Stimulated activated CD8-positive, alpha-beta memory T cell treated with anti-CD3 and anti-CD28 coated beads, Interleukin-4, amount 100 ng/mL, for 1 hour (primary cell): ENCODE measurements around the gene ZRANB3.

Source experiments
- DNase-seq, 2 donors: peaks; one replicate each; pipeline ENCODE4 v3.0.0-alpha.2; 2020; ENCODE audit warnings: low read depth in 2 of 2, low spot score in 1 of 2

The ZRANB3 gene

DNA sequence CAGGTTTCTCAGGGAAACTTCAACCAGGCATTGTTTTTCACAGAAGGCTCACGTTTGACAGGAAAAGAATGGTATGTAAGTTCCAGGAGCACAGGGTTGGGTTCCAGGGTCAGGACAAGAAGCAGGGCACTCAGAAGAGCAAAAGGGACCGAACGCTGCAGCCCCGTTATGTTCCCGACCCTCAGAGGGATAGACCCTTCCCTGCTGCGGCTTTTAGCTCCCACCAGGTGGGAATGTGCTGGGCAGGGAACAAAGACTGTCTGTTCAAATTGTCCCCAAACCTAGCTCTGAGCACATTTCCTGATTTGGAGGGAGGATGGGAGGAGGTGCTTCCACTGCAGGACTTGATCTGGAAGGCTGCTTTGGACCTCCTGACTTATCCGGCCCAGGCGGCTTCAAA is 348.8 kb downstream of the ZRANB3 start:
- no peak for DNase-seq

DNA sequence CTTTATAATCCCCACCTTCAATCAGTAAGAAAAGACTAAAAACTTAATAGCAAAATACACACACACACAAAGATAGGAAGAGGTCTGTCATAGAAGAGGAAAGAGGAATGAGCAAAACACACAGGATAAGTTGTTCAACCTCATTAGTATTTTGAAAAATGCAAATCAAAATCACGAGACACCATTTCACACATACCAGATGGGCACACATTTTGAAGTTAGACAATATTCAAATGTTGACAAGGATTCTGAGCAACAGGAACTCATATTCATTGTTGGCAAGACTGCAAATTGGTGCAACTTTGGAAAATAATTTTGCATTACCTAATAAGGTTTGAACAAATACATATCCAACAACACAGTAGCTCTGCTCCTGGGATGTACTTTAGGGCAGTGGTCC is 351.3 kb downstream of the ZRANB3 start:
- no peak for DNase-seq

DNA sequence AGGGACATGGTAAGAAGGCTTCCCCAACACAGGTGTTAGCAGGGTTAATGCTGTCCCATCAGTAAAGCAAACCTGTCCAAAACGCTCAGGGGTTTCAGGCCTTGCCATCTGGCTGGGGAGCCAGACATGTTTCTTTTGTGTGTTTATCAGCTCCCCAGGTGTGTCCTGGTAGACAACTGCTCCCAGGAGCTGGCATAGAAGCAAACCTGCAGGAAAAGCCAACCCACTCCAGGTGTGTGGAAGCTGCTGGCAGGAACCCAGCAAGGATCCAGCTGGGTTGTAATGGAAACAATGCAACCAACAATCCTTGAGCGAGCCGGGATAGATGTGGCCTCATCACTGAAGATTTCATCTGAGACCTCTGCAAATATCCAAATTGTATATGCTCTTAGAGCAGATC is 355.8 kb downstream of the ZRANB3 start:
- DNase-seq = no peak

DNA sequence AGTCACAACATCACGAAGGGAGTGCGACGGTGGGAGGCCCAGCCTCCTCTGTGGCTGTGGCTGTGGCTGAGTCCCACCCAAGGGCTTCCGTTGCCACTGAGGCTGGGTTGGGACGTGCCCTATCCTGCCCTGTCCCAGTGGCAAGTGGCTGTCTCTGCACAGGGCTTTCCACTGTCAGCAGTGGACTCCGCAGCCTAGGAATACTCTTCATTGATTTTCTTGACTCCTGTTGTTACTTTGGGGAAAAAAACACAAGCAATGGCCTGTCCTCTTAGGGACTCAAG is 356.3 kb downstream of the ZRANB3 start:
- DNase-seq = no peak

DNA sequence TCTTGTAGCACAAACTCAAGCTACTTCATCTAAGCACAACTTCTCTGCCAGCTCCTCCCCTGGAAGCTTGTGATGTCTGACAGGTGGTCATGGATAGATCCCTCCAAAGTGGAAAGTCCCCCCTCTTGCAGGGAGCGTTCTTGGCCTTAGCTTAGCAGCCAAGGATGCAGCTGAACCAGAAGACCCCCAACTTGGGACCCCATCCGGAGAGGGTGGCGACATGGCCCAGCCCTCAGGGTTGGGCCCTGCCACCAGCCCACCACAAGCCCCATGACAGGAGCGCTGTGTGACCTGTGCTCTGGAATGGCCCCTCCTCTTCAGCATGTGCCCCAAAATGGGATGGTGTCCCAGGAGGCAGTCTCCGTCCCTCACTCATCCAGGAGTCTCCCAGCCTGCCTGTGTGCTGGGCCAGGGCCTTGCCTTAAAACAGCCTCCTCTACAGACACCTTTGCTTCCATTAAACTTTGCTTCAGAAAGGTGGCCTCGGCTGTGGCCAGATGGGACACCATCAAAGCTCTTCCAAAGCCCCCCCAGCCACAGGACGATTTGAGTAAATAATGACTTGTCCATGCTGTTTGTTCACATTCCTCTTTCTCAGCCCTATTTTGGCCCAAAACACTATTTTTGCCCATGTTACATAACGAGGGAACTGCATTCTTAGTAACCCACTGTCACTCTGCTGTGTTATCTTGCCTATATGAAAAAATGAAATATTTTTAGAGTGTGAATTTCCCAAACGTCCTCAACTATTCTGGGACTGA is 356.8 kb downstream of the ZRANB3 start:
- DNase-seq = no peak

DNA sequence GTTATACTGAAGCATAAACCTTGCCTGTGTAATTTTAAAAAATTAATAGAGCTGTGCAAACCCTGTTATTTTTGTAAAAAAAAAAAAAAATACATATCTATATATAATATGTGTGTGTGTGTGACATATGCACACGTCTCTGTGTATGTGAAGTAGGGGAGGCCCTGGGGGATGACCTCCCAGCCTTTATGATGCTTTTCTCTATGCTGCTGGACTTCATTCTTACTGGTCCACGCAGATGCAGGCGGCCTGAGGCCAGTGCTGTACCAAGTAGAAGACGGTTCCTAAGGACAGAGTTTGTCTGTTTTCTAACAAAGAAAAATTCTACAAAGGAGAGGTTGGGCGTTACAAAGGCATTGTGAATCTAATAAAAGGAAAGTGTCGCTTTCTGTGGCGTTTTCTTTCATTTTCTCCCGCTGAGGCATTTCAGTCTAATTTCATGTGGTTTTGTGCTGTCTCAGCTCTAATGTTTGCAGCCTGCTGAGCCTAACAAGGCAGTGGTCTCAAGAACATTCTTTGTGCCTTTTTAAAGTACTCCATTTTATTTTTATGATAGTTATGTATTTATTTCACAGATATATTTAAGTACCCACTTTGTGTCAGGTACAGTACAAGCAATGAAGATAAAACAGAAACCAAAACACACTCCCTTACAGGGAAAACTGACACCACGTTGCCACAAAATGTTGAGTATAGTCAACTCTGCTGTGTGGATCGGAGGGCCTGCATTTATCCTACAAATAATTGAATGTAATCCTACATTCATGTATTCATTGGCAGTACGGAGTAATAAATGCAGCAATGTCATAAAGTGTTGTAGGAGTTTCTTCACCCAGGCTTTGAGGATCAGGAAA is 360.9 kb downstream of the ZRANB3 start:
- DNase-seq = no peak

DNA sequence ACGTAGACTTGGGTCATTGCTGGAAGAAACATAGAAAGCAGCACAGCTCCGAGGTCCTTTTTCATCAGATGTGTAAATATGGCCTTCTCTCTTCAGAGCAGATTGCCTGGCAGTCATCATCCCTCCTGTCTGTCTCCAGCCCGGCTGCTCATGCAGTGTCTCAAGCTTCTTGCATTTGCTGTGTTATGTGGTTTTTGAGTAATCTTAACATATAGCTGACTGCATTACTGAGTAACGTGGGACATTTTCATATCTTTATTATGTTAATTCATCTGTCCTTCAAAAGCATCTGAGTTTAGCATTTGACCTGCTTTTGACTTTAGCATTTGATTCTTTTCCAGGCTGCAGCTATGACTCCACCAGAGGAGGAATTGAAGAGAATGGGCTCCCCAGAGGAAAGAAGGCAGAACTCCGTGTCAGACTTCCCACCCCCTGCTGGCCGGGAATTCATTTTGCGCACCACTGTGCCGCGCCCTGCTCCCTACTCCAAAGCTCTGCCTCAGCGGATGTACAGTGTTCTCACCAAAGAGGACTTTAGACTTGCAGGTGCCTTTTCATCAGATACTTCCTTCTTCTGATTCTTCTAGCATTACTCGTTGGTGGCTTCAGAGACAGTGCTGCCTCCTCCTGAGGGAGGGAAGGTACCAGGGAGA is 362.7 kb downstream of the ZRANB3 start:
- DNase-seq = no peak

DNA sequence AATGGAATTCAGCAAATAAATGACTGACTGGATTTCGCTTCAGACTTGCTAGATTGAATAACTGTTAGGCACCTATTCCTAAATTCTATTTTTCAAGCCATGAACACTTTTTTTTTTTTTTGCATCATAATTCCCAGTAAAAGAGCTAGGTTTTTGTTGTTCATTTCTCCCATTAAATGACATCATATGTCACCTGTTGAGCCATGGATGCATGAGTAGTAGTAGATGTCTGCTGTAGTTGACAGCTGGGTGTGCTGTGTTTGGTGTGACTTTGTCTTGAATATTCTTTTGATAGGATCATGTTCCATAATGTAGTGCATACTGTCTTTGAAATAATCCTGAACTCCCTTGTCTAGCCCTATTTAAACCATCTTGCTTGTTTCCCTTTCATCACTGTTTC is 363.7 kb downstream of the ZRANB3 start:
- DNase-seq = no peak

DNA sequence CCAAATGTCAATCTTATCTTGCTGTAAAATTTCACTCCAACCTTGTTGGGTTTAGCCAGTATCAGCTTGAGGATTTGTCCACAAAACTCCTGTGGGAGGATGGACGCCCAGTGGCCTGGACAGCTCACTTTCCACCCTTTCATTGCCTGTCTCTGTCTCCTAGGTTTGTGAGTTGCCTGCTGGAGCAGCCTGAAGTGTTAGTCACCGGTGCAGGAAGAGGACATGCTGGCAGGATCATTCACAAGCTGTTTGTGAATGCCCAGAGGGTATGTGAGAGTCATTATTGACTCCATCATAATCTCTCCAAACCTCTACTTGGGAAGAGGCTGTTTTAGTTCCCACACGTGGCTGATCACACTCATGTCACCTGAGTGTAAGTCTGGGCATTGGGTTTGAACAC is 366.6 kb downstream of the ZRANB3 start:
- no peak for DNase-seq

DNA sequence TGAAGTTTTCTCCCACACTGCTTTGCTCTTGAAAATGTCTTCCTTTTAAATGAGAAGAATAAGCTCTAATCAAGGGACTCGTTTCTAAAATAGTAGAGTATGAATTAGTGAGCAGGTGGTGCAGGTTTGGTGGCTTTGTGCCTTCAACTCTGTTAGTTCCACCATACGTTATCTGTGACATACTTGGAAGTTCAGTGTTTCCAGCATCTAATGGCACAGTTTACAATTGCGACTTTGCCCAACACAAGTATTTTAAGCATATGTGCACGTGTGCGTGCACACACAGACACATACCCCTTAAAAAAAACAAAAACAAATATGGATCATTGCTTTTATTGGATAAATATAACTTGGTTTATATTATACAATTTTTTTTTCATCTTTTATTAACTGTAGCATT is 367.1 kb downstream of the ZRANB3 start:
- DNase-seq = no peak

DNA sequence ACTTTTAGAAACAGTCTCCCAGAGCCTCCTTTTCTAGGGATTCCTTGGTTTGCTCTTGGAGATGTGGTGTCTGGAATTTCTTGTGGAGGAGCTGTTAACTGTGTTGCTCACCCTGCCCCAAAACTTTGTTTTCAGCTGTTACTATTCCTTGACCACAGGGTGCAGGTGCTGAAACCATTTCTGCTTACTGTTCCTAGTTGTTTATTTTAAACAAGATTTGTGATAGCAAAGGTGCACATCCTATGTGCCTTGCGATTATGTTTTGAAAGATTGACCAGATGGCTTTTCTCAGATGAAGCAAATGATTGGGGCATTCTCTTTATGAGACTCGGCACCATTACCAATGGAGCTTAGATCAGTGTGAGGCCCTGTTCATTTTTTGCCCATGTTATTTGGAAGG is 367.7 kb downstream of the ZRANB3 start:
- no peak for DNase-seq

DNA sequence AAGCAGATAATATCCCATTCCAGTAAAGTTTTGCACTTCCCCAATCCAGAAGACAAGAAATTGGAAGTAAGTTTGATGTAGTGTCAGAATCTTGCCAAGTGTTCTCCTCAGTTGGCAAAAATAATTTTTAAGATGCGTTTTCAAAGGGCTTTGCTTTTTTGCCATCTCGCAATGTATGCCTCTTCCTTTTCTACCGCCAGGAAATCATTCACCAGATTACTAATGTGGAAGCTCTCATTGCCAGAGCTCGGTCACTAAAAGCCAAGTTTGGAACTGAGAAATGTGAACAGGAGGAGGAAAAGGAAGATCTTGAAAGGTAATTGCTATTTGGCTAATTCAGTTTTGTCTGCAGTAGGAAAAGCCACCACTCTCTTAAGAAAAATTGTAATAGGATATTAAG is 368.2 kb downstream of the ZRANB3 start:
- DNase-seq = no peak

DNA sequence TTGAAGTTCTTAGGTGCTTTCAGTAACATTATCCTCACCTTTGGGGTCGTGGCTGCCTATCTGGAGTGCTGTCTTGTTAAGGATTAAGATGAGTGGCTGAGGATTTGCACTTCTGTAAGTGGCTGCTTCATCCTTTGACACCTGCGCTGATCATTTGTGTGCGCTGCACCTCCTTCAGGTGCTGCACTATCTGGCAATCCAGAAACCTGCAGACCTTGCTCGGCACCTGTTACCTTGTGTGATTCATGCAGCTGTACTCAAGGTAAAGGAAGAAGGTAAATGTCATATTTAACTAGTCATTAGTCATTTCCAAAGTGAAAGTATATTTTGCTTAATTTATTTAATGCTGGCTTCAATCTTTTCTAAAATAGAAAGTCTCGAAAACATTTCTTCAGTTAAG is 368.6 kb downstream of the ZRANB3 start:
- no peak for DNase-seq

DNA sequence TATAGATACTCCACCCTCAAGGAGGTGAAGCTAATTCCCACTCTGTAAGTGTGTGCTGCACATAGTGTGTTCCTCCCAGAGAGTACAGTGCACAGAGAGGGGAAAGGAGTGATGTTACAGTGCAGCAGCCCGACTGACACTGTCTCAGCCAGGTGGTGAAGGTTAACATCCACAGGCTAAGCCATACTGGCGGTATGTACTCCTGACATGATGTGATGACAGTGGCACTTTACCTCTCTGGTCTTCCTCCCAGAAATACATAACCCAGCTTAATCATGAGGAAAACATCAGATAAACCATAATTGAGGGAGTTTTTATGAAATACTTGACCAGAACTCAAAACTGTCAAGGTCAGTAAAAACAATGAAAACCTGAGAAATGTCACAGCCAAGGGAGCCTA is 371.8 kb downstream of the ZRANB3 start:
- no peak for DNase-seq

DNA sequence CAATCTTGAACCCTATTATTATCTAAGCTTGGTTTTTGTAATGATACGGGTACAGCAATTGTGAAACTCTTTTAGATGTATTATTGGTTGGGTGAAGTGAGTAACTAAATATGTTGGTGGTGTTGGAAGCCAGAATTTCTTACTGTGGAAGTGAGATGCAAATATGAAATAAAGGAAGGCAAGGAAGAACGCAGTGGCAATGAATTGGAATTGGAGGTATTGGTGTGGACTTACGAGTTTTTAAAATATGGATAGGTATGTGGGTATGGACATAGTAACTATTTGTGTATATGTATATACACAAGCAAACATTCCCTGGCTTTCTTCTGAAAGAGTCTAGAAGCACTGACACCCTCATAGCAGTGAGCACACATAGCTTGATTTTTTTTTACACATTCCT is 373.2 kb downstream of the ZRANB3 start:
- DNase-seq = no peak

DNA sequence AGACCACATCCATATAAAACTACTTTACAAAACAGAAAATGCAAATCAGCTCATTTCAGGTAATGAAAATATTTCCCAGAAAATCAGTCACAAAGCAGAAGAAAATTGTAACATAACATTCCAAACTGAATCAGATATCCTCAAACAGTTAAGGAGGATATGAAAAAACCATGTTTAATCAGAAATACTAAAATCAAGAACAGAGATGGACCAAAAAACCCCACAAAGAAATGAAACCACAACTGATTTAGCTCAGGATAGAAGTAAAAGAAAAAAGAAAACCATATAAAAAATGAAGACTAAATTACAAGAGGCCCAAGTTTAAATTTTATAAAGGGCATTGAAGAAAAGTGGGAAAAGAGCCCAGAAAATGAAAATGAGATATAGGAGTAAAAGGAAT is 376.1 kb downstream of the ZRANB3 start:
- DNase-seq = no peak

DNA sequence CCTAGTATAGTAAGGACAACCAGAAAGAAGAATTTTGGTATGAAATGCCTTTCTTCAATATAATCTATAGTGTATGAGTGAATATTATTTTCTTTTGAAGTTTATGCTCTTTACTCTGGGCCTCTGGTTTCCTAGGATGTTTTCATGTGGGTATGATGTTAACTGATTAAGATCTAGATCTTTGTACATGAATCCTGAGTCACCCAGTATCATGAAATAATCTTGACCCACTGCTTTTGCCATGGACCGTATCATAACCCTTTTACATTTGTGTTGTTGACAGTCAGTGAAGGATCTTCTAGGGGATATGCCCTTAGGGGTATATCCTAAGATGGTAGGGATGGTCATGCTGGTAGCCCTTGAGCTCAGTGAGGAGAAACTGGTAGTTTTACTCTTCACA is 378.7 kb downstream of the ZRANB3 start:
- no peak for DNase-seq

DNA sequence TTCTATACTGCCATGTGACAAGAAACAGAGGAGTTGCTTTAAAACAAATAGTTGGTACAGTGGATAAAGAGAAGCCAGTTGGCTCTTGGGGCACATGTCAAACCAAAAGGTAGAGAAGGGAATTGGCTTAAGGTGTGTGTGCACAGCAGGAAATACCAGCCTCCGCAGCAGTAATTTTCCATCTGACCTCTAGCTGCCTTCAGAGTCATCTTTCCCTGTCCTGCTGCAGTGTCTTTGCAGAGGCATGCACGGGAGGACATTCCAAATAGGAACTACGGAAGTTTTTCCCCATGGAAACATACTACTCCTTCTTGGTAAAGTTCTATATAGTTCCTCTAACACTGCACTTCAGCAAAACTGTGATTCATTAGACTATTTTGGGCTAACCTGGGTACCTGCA is 379.4 kb downstream of the ZRANB3 start:
- DNase-seq = no peak

DNA sequence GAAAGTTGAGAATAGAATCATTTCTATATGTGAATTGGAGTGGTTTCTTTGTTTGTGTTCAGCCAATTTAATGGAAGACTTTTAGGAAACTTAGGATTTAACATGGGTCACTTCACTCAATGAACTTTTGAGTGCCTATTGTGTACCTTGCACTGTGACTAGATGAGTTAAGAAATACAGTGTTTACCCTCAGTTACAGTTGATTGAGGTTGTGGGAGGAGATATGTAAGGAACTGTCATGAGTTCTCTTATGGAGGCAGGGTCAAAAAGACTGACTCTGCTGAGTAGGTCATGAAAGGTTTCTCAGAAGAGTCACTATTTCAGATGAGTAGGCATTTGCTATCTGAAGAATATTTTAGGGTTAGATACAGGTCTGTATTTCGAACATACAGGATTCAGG is 380.3 kb downstream of the ZRANB3 start:
- DNase-seq = no peak

DNA sequence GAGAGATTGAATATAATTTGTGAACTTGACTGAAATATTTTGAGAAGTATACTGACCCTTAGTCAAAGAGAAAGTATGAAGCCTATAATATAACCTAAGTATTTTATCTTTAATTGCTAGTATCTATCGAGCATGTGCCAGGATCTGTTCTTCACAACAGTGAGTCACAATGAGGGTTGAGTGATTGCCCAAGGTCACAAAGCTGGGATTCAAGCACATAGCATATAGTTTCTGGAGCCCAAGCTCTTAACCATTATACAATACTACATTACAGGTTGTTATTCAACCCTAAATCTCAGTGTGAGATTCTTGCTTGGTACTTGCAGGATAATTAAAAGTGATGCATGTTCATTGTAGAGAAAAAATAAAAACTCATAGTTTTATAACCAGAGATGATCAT is 381.8 kb downstream of the ZRANB3 start:
- no peak for DNase-seq

DNA sequence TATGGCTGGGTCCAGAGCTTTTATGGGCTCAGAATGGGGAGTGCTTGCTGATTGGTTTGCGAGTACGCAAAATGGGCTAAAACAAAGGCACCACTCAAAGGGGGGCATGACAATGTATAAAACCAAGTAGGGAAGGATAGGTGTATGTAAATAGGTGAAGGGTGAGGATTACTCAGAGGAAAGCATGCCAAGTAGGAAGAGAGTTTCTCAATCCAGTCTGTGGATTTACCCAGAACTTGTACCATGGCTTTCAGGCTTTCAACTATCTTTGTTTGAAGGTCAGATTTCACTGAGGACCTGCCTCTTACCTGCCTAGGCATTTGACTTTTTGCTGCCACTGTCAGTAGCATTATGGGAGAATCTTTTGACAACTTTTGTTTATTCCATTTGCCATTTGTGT is 386.7 kb downstream of the ZRANB3 start:
- no peak for DNase-seq

DNA sequence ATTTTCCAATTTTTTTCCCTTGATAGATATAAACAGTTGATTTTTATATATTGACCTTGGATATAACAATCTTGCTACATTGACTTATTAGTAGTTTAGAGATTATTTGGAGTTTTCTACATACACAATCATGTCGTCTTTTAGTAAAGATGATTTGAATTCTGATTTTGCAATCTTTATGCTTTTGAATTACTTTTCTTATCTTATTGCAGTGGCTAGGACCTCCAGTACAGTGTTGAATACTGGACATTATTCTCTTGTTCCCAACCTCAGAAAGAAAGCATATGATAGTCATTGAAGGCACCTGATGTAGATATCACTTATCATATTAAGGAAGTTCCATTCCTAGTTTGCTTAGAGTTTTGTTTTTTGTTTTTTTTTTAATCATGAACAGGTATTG is 388.7 kb downstream of the ZRANB3 start:
- no peak for DNase-seq
